Esophagus squamous epithelium (tissue), 4 donors: ENCODE results near the gene EIPR1.
"Not testable (repeated sequence)": the region's sequence is repeated elsewhere in the genome, so short reads cannot be mapped to it uniquely, and the experiment has no call there.

ENCODE experiments used
- CTCF ChIP-seq, 6 experiments: fragments of 450-650 bp in 4 of 6; fragments of 200-600 bp in 2 of 6; sonication (generic) in 2 of 6; IDR thresholded peaks; one replicate each; pipeline ENCODE4 v1.5.1; 2016 to 2019; ENCODE audit warnings: antibody characterized with exemption in 6 of 6, mild to moderate bottlenecking in 4 of 6, moderate library complexity in 4 of 6
- POLR2A ChIP-seq, 4 donors: fragments of 450-650 bp; IDR thresholded peaks; one replicate each; pipeline ENCODE4 v1.6.1; 2017; ENCODE audit warnings: antibody characterized with exemption in 4 of 4, mild to moderate bottlenecking in 4 of 4, moderate library complexity in 3 of 4

- not testable (repeated sequence) for TF ChIP-seq CTCF, POLR2A (IDR thresholded peaks at IDR 0.05)
Measured at GRCh38 chr2:3180909-3181221, 196.8 kb downstream of the EIPR1 start.
